GM19240 (cell line): ENCODE measurements around the gene TMIE.
"Not testable (repeated sequence)": the region's sequence is repeated elsewhere in the genome, so short reads cannot be mapped to it uniquely, and the experiment has no call there.

ENCODE experiments used
- DNase-seq: peaks from one replicate; pipeline ENCODE4 v3.0.0; 2011; ENCODE audit warnings: low spot score; ENCODE audit not compliant: insufficient read length

Gene TMIE

GRCh38 chr3:46685446-46685845 lies 15.7 kb upstream of the TMIE start:
- no peak for DNase-seq

- no peak for DNase-seq
These were observed 10.4 kb upstream of the TMIE start for GRCh38 chr3:46690798-46691197.

- no peak for DNase-seq
These were observed 8.6 kb upstream of the TMIE start for GRCh38 chr3:46692566-46692990.

GRCh38 chr3:46693038-46693891 lies 7.9 kb upstream of the TMIE start, which contains the start of gene ALS2CL:
Gene ALS2CL, minus strand, starts transcription at chr3:46693679. Its CDS starts 4,239 bp downstream, at chr3:46689440.
- DNase-seq = peak; percentile 45

GRCh38 chr3:46693892-46694226 lies 7.3 kb upstream of the TMIE start:
- DNase-seq = no peak

GRCh38 chr3:46694520-46694919 lies 6.7 kb upstream of the TMIE start:
- no peak for DNase-seq

GRCh38 chr3:46695177-46695961 lies 5.8 kb upstream of the TMIE start:
- DNase-seq = no peak

- DNase-seq = no peak
These were observed 5.0 kb upstream of the TMIE start for GRCh38 chr3:46695962-46696894.

- DNase-seq = no peak
These were observed 1.3 kb upstream of the TMIE start for GRCh38 chr3:46699676-46700523.

- no peak for DNase-seq
These were observed 420 bp upstream of the TMIE start for GRCh38 chr3:46700772-46701171.

- no peak for DNase-seq
These were observed 1.2 kb downstream of the TMIE start for GRCh38 chr3:46702246-46703012.

GRCh38 chr3:46703013-46703520 lies 1.9 kb downstream of the TMIE start:
- no peak for DNase-seq

GRCh38 chr3:46704346-46704745 lies 3.2 kb downstream of the TMIE start:
- DNase-seq = not testable (repeated sequence)

- peak; percentile 82 for DNase-seq
These were observed 3.9 kb downstream of the TMIE start for GRCh38 chr3:46705022-46705530.

- DNase-seq = no peak
These were observed 4.8 kb downstream of the TMIE start for GRCh38 chr3:46705751-46706552.

- no peak for DNase-seq
These were observed 5.8 kb downstream of the TMIE start for GRCh38 chr3:46706771-46707582.

- no peak for DNase-seq
These were observed 6.4 kb downstream of the TMIE start for GRCh38 chr3:46707601-46708011.
